GM12874 (cell line): ENCODE results near the gene CYBC1.

Source experiments
- TF ChIP-seq, protein P1 (sequence below): IDR thresholded peaks from 2 replicates; pipeline ENCODE4 v1.5.1; 2011; ENCODE audit warnings: low read depth, mild to moderate bottlenecking, control low read depth, low read length, moderate library complexity; ENCODE audit not compliant: insufficient read depth

Gene CYBC1

GRCh38 chr17:82399041-82399441 lies 51.5 kb downstream of the CYBC1 start:
- TF ChIP-seq, protein P1, sequence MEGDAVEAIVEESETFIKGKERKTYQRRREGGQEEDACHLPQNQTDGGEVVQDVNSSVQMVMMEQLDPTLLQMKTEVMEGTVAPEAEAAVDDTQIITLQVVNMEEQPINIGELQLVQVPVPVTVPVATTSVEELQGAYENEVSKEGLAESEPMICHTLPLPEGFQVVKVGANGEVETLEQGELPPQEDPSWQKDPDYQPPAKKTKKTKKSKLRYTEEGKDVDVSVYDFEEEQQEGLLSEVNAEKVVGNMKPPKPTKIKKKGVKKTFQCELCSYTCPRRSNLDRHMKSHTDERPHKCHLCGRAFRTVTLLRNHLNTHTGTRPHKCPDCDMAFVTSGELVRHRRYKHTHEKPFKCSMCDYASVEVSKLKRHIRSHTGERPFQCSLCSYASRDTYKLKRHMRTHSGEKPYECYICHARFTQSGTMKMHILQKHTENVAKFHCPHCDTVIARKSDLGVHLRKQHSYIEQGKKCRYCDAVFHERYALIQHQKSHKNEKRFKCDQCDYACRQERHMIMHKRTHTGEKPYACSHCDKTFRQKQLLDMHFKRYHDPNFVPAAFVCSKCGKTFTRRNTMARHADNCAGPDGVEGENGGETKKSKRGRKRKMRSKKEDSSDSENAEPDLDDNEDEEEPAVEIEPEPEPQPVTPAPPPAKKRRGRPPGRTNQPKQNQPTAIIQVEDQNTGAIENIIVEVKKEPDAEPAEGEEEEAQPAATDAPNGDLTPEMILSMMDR = no peak

DNA sequence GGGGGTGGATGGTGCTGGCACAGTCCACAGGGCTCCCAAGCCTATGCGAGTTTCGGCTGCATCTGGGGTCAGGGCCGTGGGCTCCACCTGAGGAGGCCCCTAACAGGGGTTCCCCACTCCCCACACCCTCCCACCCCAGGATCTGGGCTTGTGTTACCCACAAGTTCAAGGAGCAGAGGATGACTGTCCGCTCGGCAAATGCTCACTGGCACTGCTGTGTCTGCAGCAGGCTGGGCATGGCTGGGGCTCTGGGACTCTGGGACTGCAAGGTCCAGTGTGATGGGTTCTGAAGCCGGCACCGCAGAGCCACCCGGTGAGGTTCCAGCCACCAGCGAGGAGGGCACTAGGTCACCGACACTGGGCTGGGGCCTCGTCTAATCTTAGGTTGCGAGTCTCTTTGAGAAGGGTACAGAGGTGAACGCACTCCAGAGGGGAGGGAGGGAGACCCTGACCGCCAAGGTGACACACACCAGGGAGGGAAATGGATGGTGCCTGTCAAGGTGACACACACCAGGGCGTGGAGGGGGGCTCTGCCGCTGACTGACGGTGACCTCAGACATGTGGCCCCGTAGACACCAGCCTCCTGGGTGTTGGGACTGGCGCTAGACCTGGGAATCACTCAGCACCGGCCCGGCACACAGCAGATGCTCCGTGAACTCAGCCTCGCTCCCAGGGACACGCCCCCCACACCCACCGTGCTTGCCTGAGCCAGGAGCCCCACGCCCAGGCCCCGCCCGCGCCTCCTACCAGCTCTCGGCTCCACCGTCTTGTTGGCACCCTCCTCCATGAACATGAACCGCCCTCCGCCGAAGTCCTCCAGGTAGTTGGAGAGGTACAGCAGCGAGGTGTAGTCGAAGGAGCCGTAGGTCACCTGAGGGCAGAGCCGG lies 52.9 kb downstream of the CYBC1 start:
- TF ChIP-seq, protein P1 = no peak

GRCh38 chr17:82396601-82397435 lies 53.7 kb downstream of the CYBC1 start:
- TF ChIP-seq, protein P1 = no peak

DNA sequence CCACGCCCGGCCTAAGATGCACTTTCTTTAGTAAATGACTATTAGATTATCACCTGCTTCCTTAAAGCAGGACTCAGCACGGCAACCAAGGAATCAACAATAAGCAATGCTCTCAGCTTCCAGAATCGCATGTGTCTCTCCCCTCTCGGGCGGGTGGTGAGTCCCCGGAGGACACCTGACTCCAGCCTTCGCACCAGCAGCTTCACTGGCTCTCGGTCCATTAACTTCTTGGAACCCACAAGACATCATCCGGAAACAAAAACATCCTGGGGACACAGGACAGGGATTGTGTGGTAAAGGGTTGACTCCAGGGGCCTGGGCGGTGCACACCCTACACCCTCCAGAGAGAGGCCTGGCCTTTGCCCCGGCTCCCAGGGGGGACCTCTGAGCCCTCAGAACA lies 56.3 kb downstream of the CYBC1 start:
- TF ChIP-seq, protein P1 = no peak

GRCh38 chr17:82392941-82393340 lies 57.6 kb downstream of the CYBC1 start:
- TF ChIP-seq, protein P1 = no peak
